ENCODE measurements around the gene MAML3.

The MAML3 gene

GRCh38 chr4:139988863-139989765, 164.9 kb downstream of the MAML3 start:
- DNase-seq: peak; percentile 95

GRCh38 chr4:139987502-139987850, 166.5 kb downstream of the MAML3 start:
- DNase-seq: no peak

- DNase-seq: no peak
Measured at GRCh38 chr4:139986689-139987501, 167.1 kb downstream of the MAML3 start.

GRCh38 chr4:139986106-139986505, 167.9 kb downstream of the MAML3 start:
- no peak for DNase-seq

- DNase-seq: no peak
Measured at GRCh38 chr4:139985401-139985800, 168.6 kb downstream of the MAML3 start.

GRCh38 chr4:139984471-139984870, 169.5 kb downstream of the MAML3 start:
- no peak for DNase-seq

GRCh38 chr4:139978692-139979091, 175.3 kb downstream of the MAML3 start:
- DNase-seq: no peak

GRCh38 chr4:139977838-139978609, 176.0 kb downstream of the MAML3 start:
- DNase-seq: no peak

- peak; percentile 28 for DNase-seq
Measured at GRCh38 chr4:139975830-139976272, 178.1 kb downstream of the MAML3 start.

- peak; percentile 42 for DNase-seq
Measured at GRCh38 chr4:139973616-139974015, 180.4 kb downstream of the MAML3 start.

- DNase-seq: peak; percentile 51
Measured at GRCh38 chr4:139973015-139973414, 181.0 kb downstream of the MAML3 start.

- no peak for DNase-seq
Measured at GRCh38 chr4:139972305-139972704, 181.7 kb downstream of the MAML3 start.

GRCh38 chr4:139971111-139971510, 182.9 kb downstream of the MAML3 start:
- DNase-seq: no peak

- DNase-seq: no peak
Measured at GRCh38 chr4:139969635-139970266, 184.2 kb downstream of the MAML3 start.

- DNase-seq: no peak
Measured at GRCh38 chr4:139968831-139969230, 185.2 kb downstream of the MAML3 start.

GRCh38 chr4:139966383-139966782, 187.6 kb downstream of the MAML3 start:
- DNase-seq: no peak

- no peak for DNase-seq
Measured at GRCh38 chr4:139965789-139966188, 188.2 kb downstream of the MAML3 start.

- no peak for DNase-seq
Measured at GRCh38 chr4:139963708-139964107, 190.3 kb downstream of the MAML3 start.

GRCh38 chr4:139962130-139962684, 191.8 kb downstream of the MAML3 start:
- DNase-seq: no peak

- no peak for DNase-seq
Measured at GRCh38 chr4:139961344-139961946, 192.5 kb downstream of the MAML3 start.

- no peak for DNase-seq
Measured at GRCh38 chr4:139959396-139959795, 194.6 kb downstream of the MAML3 start.

- no peak for DNase-seq
Measured at GRCh38 chr4:139958739-139959098, 195.3 kb downstream of the MAML3 start.
